IMR-90 (cell line): ENCODE results near the gene RFX1. TPM values are rescaled to one million over a fixed set of nuclear protein-coding genes. Genes with fewer than 3 reads are reported as not detected.

Experiments used
- ATAC-seq: fragments of 200-7000 bp; cut with Tn5 transposase; 2 replicates; pipeline ENCODE4 v1.9.1; 2020; ENCODE audit warnings: low read depth, mild to moderate bottlenecking, moderate library complexity
- BruUV-seq: library from RNA; stranded (reverse); fragments of 400-500 nt; replicated peaks from 2 replicates; lab custom pipeline; 2021; lab: Mats Ljungman, UMichigan
- CTCF ChIA-PET: fragments of 300-600 bp; formaldehyde crosslinking; extraction: SDS; loops from one replicate; lab custom pipeline; 2021; ENCODE audit warnings: antibody characterized with exemption; lab: Yijun Ruan, JAX
- POLR2A ChIA-PET: fragments of 300-600 bp; sonication (Branson Sonifier 250); formaldehyde crosslinking; loops from one replicate; lab custom pipeline; 2022; ENCODE audit warnings: antibody characterized with exemption; ENCODE audit not compliant: unreplicated experiment; lab: Charles Lee
- DNase-seq: peaks from one replicate; pipeline ENCODE4 v3.0.0; 2013
- H2AFZ ChIP-seq: replicated peaks from 2 replicates; pipeline ENCODE3; 2013; ENCODE audit warnings: low read length, mild to moderate bottlenecking; ENCODE audit not compliant: poor library complexity
- H2AK5ac ChIP-seq: 2 replicates; pipeline ENCODE4 v1.6.1; 2013; ENCODE audit warnings: low read depth, low read length, inconsistent platforms
- H2AK9ac ChIP-seq: replicated peaks from 2 replicates; pipeline ENCODE3; 2013; ENCODE audit warnings: mild to moderate bottlenecking, low read depth, low read length, moderate library complexity; ENCODE audit not compliant: poor library complexity
- H2BK120ac ChIP-seq: 2 replicates; pipeline ENCODE4 v1.6.1; 2013; ENCODE audit warnings: low read depth, low read length, inconsistent platforms
- H2BK15ac ChIP-seq: 3 replicates; pipeline ENCODE4 v1.6.1; 2013; ENCODE audit warnings: low read depth, low read length, inconsistent platforms
- H2BK20ac ChIP-seq: 2 replicates; pipeline ENCODE4 v1.6.1; 2013; ENCODE audit warnings: low read depth, mild to moderate bottlenecking, inconsistent platforms, low read length, moderate library complexity
- H2BK5ac ChIP-seq: 2 replicates; pipeline ENCODE4 v1.6.1; 2013; ENCODE audit warnings: mild to moderate bottlenecking, low read depth, low read length, inconsistent platforms; ENCODE audit not compliant: poor library complexity, severe bottlenecking
- H3K14ac ChIP-seq: replicated peaks from 2 replicates; pipeline ENCODE4 v1.6.1; 2013; ENCODE audit warnings: low read depth, low read length, inconsistent platforms
- H3K18ac ChIP-seq: 2 replicates; pipeline ENCODE4 v1.6.1; 2013; ENCODE audit warnings: low read depth, low read length, control low read depth
- H3K23ac ChIP-seq: 2 replicates; pipeline ENCODE4 v1.6.1; 2013; ENCODE audit warnings: low read depth, low read length, inconsistent platforms
- H3K27ac ChIP-seq: 2 replicates; pipeline ENCODE4 v1.5.1; 2013; ENCODE audit warnings: mild to moderate bottlenecking, control low read depth, low read length; ENCODE audit not compliant: insufficient read depth
- H3K27me3 ChIP-seq: 2 replicates; pipeline ENCODE4 v1.6.1; 2013; ENCODE audit warnings: low read length; ENCODE audit not compliant: control insufficient read depth, insufficient read depth
- H3K36me3 ChIP-seq: 2 replicates; pipeline ENCODE4 v1.6.1; 2013; ENCODE audit warnings: low read length, mixed read lengths; ENCODE audit not compliant: control insufficient read depth, insufficient read depth
- H3K4ac ChIP-seq: 2 replicates; pipeline ENCODE4 v1.6.1; 2013; ENCODE audit warnings: low read depth, low read length, inconsistent platforms
- H3K4me1 ChIP-seq: 2 replicates; pipeline ENCODE4 v1.6.1; 2013; ENCODE audit warnings: low read length, mixed read lengths; ENCODE audit not compliant: control insufficient read depth, insufficient read depth
- H3K4me2 ChIP-seq: 2 replicates; pipeline ENCODE4 v1.6.1; 2013; ENCODE audit warnings: low read depth, mild to moderate bottlenecking, control low read depth, low read length, moderate library complexity
- H3K4me3 ChIP-seq: 2 replicates; pipeline ENCODE4 v1.5.1; 2013; ENCODE audit warnings: low read depth, mild to moderate bottlenecking, control low read depth, low read length, moderate library complexity; ENCODE audit not compliant: insufficient read depth
- H3K56ac ChIP-seq: 2 replicates; pipeline ENCODE4 v1.6.1; 2013; ENCODE audit warnings: low read length, inconsistent platforms; ENCODE audit not compliant: insufficient read depth; ENCODE audit errors: extremely low read depth
- H3K79me1 ChIP-seq, 2 experiments: 2 replicates each; pipeline ENCODE4 v1.6.1; 2013; ENCODE audit warnings: low read length in 2 of 2, inconsistent platforms in 1 of 2, low read depth in 1 of 2
- H3K9ac ChIP-seq: 2 replicates; pipeline ENCODE4 v1.6.1; 2013; ENCODE audit warnings: low read depth, low read length, control low read depth
- H3K9me1 ChIP-seq: 2 replicates; pipeline ENCODE4 v1.6.1; 2013; ENCODE audit warnings: low read length, inconsistent platforms; ENCODE audit not compliant: insufficient read depth
- H3K9me3 ChIP-seq: 2 replicates; pipeline ENCODE4 v1.6.1; 2013; ENCODE audit warnings: low read length; ENCODE audit not compliant: control insufficient read depth, insufficient read depth
- H4K20me1 ChIP-seq: 2 replicates; pipeline ENCODE4 v1.6.1; 2013; ENCODE audit warnings: low read length, inconsistent platforms; ENCODE audit not compliant: insufficient read depth
- H4K5ac ChIP-seq: 2 replicates; pipeline ENCODE4 v1.6.1; 2013; ENCODE audit warnings: mild to moderate bottlenecking, low read depth, low read length, control low read depth
- H4K8ac ChIP-seq, 2 experiments: 2 replicates each; pipeline ENCODE4 v1.6.1; 2013; ENCODE audit warnings: low read depth in 2 of 2, low read length in 2 of 2, control low read depth in 1 of 2, inconsistent platforms in 1 of 2
- H4K91ac ChIP-seq: 2 replicates; pipeline ENCODE4 v1.6.1; 2013; ENCODE audit warnings: low read depth, low read length, inconsistent platforms; ENCODE audit not compliant: insufficient read depth
- CTCF ChIP-seq: conservative IDR thresholded peaks from 2 replicates; pipeline ENCODE4 v1.5.1; 2012; ENCODE audit warnings: mild to moderate bottlenecking, low read depth, low read length, improper control_type of control experiment
- WGBS, 2 experiments: methylation state at CpG; one replicate each; pipeline versions ENCODE4 v1.1.5 to v1.1.7; 2013; ENCODE audit warnings: missing lambda C conversion rate in 2 of 2; ENCODE audit not compliant: insufficient read length in 1 of 2; ENCODE audit errors: extremely low coverage in 2 of 2; 5-methylcytosine and 5-hydroxymethylcytosine counted together
- dilution Hi-C: fragments of 300-500 bp; cut with HindIII; formaldehyde crosslinking; loops from one replicate; pipeline ENCODE4 v1.14.3; 2018; ENCODE audit warnings: low sequenced_read_pairs; ENCODE audit not compliant: unreplicated experiment
- in situ Hi-C: fragments of 300-500 bp; cut with MboI; formaldehyde crosslinking; loops from 3 replicates; pipeline ENCODE4 v1.14.3; 2019; ENCODE audit warnings: low sequenced_read_pairs, inconsistent platforms, mixed read lengths
- intact Hi-C: fragments of 100-400 bp; cut with micrococcal nuclease; formaldehyde crosslinking; loops from 2 replicates; pipeline ENCODE4 v1.10.0; 2022
- polyA plus RNA-seq, 3 experiments: library from polyadenylated mRNA; depleted of rRNA; stranded (reverse); fragments of >200 nt; gene quantifications; 2 replicates each; pipeline ENCODE4 v1.2.3, GENCODE V29; 2012; ENCODE audit warnings: low replicate concordance in 1 of 3
- total RNA-seq: library from RNA; depleted of rRNA; stranded (reverse); fragments of >200 nt; gene quantifications from 2 replicates; pipeline ENCODE4 v1.2.3, GENCODE V29; 2012

Gene RFX1
- total and polyA plus RNA-seq, 2 of the 4 experiments (the other 2 are of a cell fraction), result 0.36 to 3.1 TPM

GRCh38 chr19:13958043-13958442, 48.1 kb downstream of the RFX1 start:
- H3K4me3 ChIP-seq, result no peak overlapping the region
- ChIA-PET CTCF (no interaction called here), POLR2A (no interaction called here)
- H4K91ac ChIP-seq, result no peak overlapping the region
- no peak overlapping the region for H3K4me2 ChIP-seq
- no peak overlapping the region for H3K9ac ChIP-seq
- no peak overlapping the region for H2AK9ac ChIP-seq
- dilution Hi-C loops (no loop called here), intact Hi-C loops (no loop called here), in situ Hi-C loops (no loop called here)
- no peak overlapping the region for H2BK5ac ChIP-seq
- DNase-seq, result no peak
- 97% methylated on average over 5 of the region's 12 CpGs; no CpG with 5 or more reads in 1 of the 2 experiments for WGBS, 2 experiments
- H3K27ac ChIP-seq, result no peak overlapping the region
- no peak overlapping the region for H2BK120ac ChIP-seq
- peaks cover 10% of the 10 kb centered on the region for H4K20me1 ChIP-seq
- peaks cover 6% of the 10 kb centered on the region for H3K4me1 ChIP-seq
- H2BK20ac ChIP-seq, result no peak overlapping the region
- H3K36me3 ChIP-seq, result peaks cover 51% of the 10 kb centered on the region
- ATAC-seq, result no peak
- no peak overlapping the region for H3K14ac ChIP-seq
- H3K56ac ChIP-seq, result no peak overlapping the region
- no peak overlapping the region for H3K23ac ChIP-seq
- H4K5ac ChIP-seq, result no peak overlapping the region
- no peak overlapping the region for H4K8ac ChIP-seq
- no peak overlapping the region for H2AK5ac ChIP-seq
- peaks cover 13 to 33% of the 10 kb centered on the region in 2 experiments for H3K79me1 ChIP-seq
- H3K9me1 ChIP-seq, result no peaks in the 10 kb centered on the region
- no TSS peak for BruUV-seq
- H3K18ac ChIP-seq, result no peak overlapping the region
- no peak overlapping the region for H2AFZ ChIP-seq
- no peaks in the 10 kb centered on the region for H3K27me3 ChIP-seq
- H3K9me3 ChIP-seq, result no peaks in the 10 kb centered on the region
- H2BK15ac ChIP-seq, result no peak overlapping the region
- no peak for TF ChIP-seq CTCF
- no peak overlapping the region for H3K4ac ChIP-seq
